ENCODE measurements around the gene HSPA1L. TPM values are rescaled to one million over a fixed set of nuclear protein-coding genes. Genes with fewer than 3 reads are reported as not detected.
A peak's percentile ranks its signal among the peaks of the same experiment; 100 is the strongest.
"Not testable (repeated sequence)": the region's sequence is repeated elsewhere in the genome, so short reads cannot be mapped to it uniquely, and the experiment has no call there.

The HSPA1L gene
- polyA plus RNA-seq, 1 donor (not counting 4 experiments of a cell fraction or from before 2014, with no cell fraction given), result 0.60 TPM

DNA sequence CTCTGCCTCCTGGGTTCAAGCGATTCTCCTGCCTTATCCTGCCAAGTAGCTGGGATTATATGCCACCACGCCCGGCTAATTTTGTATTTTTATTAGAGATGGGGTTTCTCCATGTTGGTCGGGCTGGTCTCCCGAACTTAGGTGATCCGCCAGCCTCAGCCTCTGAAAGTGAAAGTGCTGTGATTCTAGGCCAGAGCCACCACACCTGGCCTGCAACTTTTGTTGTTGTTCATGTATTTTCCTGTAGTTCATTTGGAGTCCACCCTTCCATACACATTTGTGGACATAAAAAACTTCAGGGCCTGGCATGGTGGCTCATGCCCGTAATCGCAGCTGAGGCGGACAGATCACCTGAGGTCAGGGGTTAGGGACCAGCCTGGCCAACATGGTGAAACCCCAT is 27.0 kb upstream of the HSPA1L start:
- no peak overlapping the region for H3K4me3 ChIP-seq (ENCODE audit: control insufficient read depth in 2 of 3, extremely low read depth in 1 of 3, insufficient read depth in 2 of 3, low read depth in 1 of 3, low read length in 3 of 3)
- TF ChIP-seq, protein P1, sequence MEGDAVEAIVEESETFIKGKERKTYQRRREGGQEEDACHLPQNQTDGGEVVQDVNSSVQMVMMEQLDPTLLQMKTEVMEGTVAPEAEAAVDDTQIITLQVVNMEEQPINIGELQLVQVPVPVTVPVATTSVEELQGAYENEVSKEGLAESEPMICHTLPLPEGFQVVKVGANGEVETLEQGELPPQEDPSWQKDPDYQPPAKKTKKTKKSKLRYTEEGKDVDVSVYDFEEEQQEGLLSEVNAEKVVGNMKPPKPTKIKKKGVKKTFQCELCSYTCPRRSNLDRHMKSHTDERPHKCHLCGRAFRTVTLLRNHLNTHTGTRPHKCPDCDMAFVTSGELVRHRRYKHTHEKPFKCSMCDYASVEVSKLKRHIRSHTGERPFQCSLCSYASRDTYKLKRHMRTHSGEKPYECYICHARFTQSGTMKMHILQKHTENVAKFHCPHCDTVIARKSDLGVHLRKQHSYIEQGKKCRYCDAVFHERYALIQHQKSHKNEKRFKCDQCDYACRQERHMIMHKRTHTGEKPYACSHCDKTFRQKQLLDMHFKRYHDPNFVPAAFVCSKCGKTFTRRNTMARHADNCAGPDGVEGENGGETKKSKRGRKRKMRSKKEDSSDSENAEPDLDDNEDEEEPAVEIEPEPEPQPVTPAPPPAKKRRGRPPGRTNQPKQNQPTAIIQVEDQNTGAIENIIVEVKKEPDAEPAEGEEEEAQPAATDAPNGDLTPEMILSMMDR (optimal IDR thresholded peaks at IDR 0.05 in 1 of 3, IDR thresholded peaks at IDR 0.05 in 1 of 3, conservative IDR thresholded peaks at IDR 0.05 in 1 of 3; ENCODE audit: extremely low read depth in 1 of 3, insufficient read depth in 2 of 3, low read length in 3 of 3), result no peak
- no peak for TF ChIP-seq EZH2 (IDR thresholded peaks at IDR 0.05; ENCODE audit: low read length)
- no peak for FAIRE-seq

DNA sequence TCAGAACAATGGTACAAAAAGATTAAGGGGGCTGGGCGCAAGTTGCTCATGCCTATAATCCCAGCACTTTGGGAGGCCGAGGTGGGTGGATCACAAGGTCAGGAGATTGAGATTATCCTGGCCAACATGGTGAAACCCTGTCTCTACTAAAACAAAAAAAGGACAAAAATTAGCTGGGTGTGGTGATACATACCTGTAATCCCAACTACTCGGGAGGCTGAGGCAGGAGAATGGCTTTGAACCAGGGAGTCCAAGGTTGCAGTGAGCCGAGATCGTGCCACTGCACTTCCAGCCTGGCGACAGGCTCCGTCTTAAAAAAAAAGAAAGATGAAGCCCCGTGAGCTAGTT is 24.7 kb upstream of the HSPA1L start:
- H3K9me1 ChIP-seq (ENCODE audit: control insufficient read depth, extremely low read depth, insufficient read depth, low read length); H3K27ac ChIP-seq (ENCODE audit: control insufficient read depth, insufficient read depth, low read length); H3K9ac ChIP-seq (ENCODE audit: control insufficient read depth, extremely low read depth, insufficient read depth, low read length); dilution Hi-C loops (cut with MboI; ENCODE audit: extremely low pct_ligation_motif_present, low sequenced_read_pairs); DNase-seq (ENCODE audit: low read depth, low spot score); H3K4me3 ChIP-seq (ENCODE audit: control insufficient read depth in 2 of 3, extremely low read depth in 1 of 3, insufficient read depth in 2 of 3, low read depth in 1 of 3, low read length in 3 of 3); H3K9me3 ChIP-seq (ENCODE audit: control insufficient read depth, low read depth, low read length); H3K4me2 ChIP-seq (ENCODE audit: control insufficient read depth, extremely low read depth, insufficient read depth, low read depth, low read length); H3K27me3 ChIP-seq (ENCODE audit: control insufficient read depth, extremely low read depth, insufficient read depth, low read length); FAIRE-seq; H2AFZ ChIP-seq (ENCODE audit: control insufficient read depth, low read length): not testable (repeated sequence)
- peaks cover 23 to 37% of the 10 kb centered on the region in 2 experiments for H3K36me3 ChIP-seq (ENCODE audit: control insufficient read depth in 2 of 2, extremely low read depth in 1 of 2, insufficient read depth in 2 of 2, low read length in 2 of 2)
- peaks cover 39% of the 10 kb centered on the region for H4K20me1 ChIP-seq (ENCODE audit: control insufficient read depth, extremely low read depth, insufficient read depth, low read length)
- peaks cover 15% of the 10 kb centered on the region for H3K4me1 ChIP-seq (ENCODE audit: control insufficient read depth, extremely low read depth, insufficient read depth, low read length)
- peaks cover 44% of the 10 kb centered on the region for H3K79me2 ChIP-seq (ENCODE audit: control insufficient read depth, insufficient read depth, low read length)

More for the DNA sequence above, 27.0 kb upstream of the HSPA1L start:
- DNase-seq (ENCODE audit: low read depth, low spot score), result no peak
- Histone ChIP-seq H3K9me3 (ENCODE audit: control insufficient read depth, low read depth, low read length) (no peaks in the 10 kb centered on the region), H3K36me3 (ENCODE audit: control insufficient read depth in 2 of 2, extremely low read depth in 1 of 2, insufficient read depth in 2 of 2, low read length in 2 of 2) (peaks cover 23 to 25% of the 10 kb centered on the region in 2 experiments), H3K9me1 (ENCODE audit: control insufficient read depth, extremely low read depth, insufficient read depth, low read length) (peaks cover 2% of the 10 kb centered on the region), H3K4me2 (ENCODE audit: control insufficient read depth, extremely low read depth, insufficient read depth, low read depth, low read length) (no peak overlapping the region), H3K27ac (ENCODE audit: control insufficient read depth, insufficient read depth, low read length) (no peak overlapping the region), H3K27me3 (ENCODE audit: control insufficient read depth, extremely low read depth, insufficient read depth, low read length) (no peaks in the 10 kb centered on the region), H3K79me2 (ENCODE audit: control insufficient read depth, insufficient read depth, low read length) (peaks cover 21% of the 10 kb centered on the region), H4K20me1 (ENCODE audit: control insufficient read depth, extremely low read depth, insufficient read depth, low read length) (peaks cover 27% of the 10 kb centered on the region), H3K9ac (ENCODE audit: control insufficient read depth, extremely low read depth, insufficient read depth, low read length) (no peak overlapping the region), H3K4me1 (ENCODE audit: control insufficient read depth, extremely low read depth, insufficient read depth, low read length) (peaks cover 14% of the 10 kb centered on the region), H2AFZ (ENCODE audit: control insufficient read depth, low read length) (no peak overlapping the region)
- dilution Hi-C loops (cut with MboI; ENCODE audit: extremely low pct_ligation_motif_present, low sequenced_read_pairs), result no loop called here

DNA sequence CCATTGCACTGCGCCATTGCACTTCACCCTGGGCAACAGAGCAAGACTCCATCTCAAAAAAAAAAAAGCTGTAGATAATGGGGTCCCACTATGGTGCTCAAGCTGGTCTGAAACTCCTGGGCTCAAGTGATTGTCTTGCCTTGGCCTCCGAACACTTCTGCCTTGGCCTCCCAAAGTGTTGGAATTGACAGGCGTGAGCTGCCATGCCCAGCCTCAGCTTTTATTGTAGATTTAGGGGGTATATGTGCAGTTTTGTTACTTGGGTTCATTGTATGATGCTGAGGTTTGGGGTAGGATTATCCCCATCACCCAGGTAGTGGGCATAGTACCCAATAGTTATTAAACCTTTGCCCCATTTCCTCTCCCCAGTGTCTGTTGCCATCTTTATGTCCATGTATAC is 23.9 kb upstream of the HSPA1L start:
- dilution Hi-C loops (cut with MboI; ENCODE audit: extremely low pct_ligation_motif_present, low sequenced_read_pairs), result no loop called here
- Histone ChIP-seq H3K36me3 (ENCODE audit: control insufficient read depth in 2 of 2, extremely low read depth in 1 of 2, insufficient read depth in 2 of 2, low read length in 2 of 2) (peaks cover 23 to 37% of the 10 kb centered on the region in 2 experiments), H3K4me2 (ENCODE audit: control insufficient read depth, extremely low read depth, insufficient read depth, low read depth, low read length) (peak overlapping the region; percentile 27), H2AFZ (ENCODE audit: control insufficient read depth, low read length) (no peak overlapping the region), H3K79me2 (ENCODE audit: control insufficient read depth, insufficient read depth, low read length) (peaks cover 45% of the 10 kb centered on the region), H3K4me3 (ENCODE audit: control insufficient read depth in 2 of 3, extremely low read depth in 1 of 3, insufficient read depth in 2 of 3, low read depth in 1 of 3, low read length in 3 of 3) (peak overlapping the region in 1 of 3 experiments; percentile 34), H3K9me1 (ENCODE audit: control insufficient read depth, extremely low read depth, insufficient read depth, low read length) (peaks cover 2% of the 10 kb centered on the region), H3K9me3 (ENCODE audit: control insufficient read depth, low read depth, low read length) (no peaks in the 10 kb centered on the region), H3K27me3 (ENCODE audit: control insufficient read depth, extremely low read depth, insufficient read depth, low read length) (no peaks in the 10 kb centered on the region), H3K4me1 (ENCODE audit: control insufficient read depth, extremely low read depth, insufficient read depth, low read length) (peaks cover 15% of the 10 kb centered on the region), H4K20me1 (ENCODE audit: control insufficient read depth, extremely low read depth, insufficient read depth, low read length) (peaks cover 39% of the 10 kb centered on the region), H3K27ac (ENCODE audit: control insufficient read depth, insufficient read depth, low read length) (no peak overlapping the region), H3K9ac (ENCODE audit: control insufficient read depth, extremely low read depth, insufficient read depth, low read length) (no peak overlapping the region)
- TF ChIP-seq, protein P1 (optimal IDR thresholded peaks at IDR 0.05 in 1 of 3, IDR thresholded peaks at IDR 0.05 in 1 of 3, conservative IDR thresholded peaks at IDR 0.05 in 1 of 3; ENCODE audit: extremely low read depth in 1 of 3, insufficient read depth in 2 of 3, low read length in 3 of 3), result no peak
- no peak for TF ChIP-seq EZH2 (IDR thresholded peaks at IDR 0.05; ENCODE audit: low read length)
- FAIRE-seq (no peak), DNase-seq (ENCODE audit: low read depth, low spot score) (no peak)

DNA sequence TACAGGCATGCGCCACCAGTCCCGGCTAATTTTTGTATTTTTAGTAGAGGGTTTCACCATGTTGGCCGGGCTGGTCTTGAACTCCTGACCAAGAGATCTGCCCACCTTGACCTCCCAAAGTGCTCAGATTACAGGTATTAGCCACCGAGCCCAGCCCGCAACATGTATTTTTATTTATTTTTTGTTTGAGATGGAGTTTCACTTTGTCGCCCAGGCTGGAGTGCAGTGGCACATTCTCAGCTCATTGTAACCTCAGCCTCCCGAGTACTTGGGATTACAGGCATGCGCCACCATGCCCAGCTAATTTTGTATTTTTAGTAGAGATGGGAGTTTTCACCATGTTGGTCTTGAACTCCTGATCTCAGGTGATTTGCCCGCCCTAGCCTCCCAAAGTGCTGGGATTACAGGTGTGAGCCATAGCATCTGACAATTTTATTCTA is 23.1 kb upstream of the HSPA1L start:
- H3K79me2 ChIP-seq (ENCODE audit: control insufficient read depth, insufficient read depth, low read length), result peaks cover 45% of the 10 kb centered on the region
- H3K36me3 ChIP-seq (ENCODE audit: control insufficient read depth in 2 of 2, extremely low read depth in 1 of 2, insufficient read depth in 2 of 2, low read length in 2 of 2), result peaks cover 23 to 37% of the 10 kb centered on the region in 2 experiments
- H3K27ac ChIP-seq (ENCODE audit: control insufficient read depth, insufficient read depth, low read length); FAIRE-seq; dilution Hi-C loops (cut with MboI; ENCODE audit: extremely low pct_ligation_motif_present, low sequenced_read_pairs); DNase-seq (ENCODE audit: low read depth, low spot score); H3K9me3 ChIP-seq (ENCODE audit: control insufficient read depth, low read depth, low read length); H3K9me1 ChIP-seq (ENCODE audit: control insufficient read depth, extremely low read depth, insufficient read depth, low read length); H3K27me3 ChIP-seq (ENCODE audit: control insufficient read depth, extremely low read depth, insufficient read depth, low read length); H2AFZ ChIP-seq (ENCODE audit: control insufficient read depth, low read length): not testable (repeated sequence)
- peak overlapping the region; percentile 97 for H3K9ac ChIP-seq (ENCODE audit: control insufficient read depth, extremely low read depth, insufficient read depth, low read length)
- peak overlapping the region; percentile 95 for H3K4me2 ChIP-seq (ENCODE audit: control insufficient read depth, extremely low read depth, insufficient read depth, low read depth, low read length)
- peak overlapping the region in 2 of 3 experiments; percentile 78 to 92 for H3K4me3 ChIP-seq (ENCODE audit: control insufficient read depth in 2 of 3, extremely low read depth in 1 of 3, insufficient read depth in 2 of 3, low read depth in 1 of 3, low read length in 3 of 3)
- peaks cover 15% of the 10 kb centered on the region for H3K4me1 ChIP-seq (ENCODE audit: control insufficient read depth, extremely low read depth, insufficient read depth, low read length)
- peaks cover 39% of the 10 kb centered on the region for H4K20me1 ChIP-seq (ENCODE audit: control insufficient read depth, extremely low read depth, insufficient read depth, low read length)
